GM06990 (cell line): Measurements from ENCODE around the gene THBS2.

ENCODE experiments used
- DNase-seq: peaks from one replicate; pipeline ENCODE4 v3.0.0-alpha.2; 2011; ENCODE audit not compliant: insufficient read length; ENCODE audit errors: extremely low read depth
- H3K27me3 ChIP-seq: replicated peaks from 2 replicates; pipeline ENCODE4 v1.6.0; 2011; ENCODE audit warnings: low read length; ENCODE audit not compliant: control insufficient read depth, insufficient read depth
- H3K36me3 ChIP-seq: 2 replicates; pipeline ENCODE4 v1.5.1; 2011; ENCODE audit warnings: low read length; ENCODE audit not compliant: control insufficient read depth, insufficient read depth
- H3K4me3 ChIP-seq: replicated peaks from 2 replicates; pipeline ENCODE4 v1.5.1; 2011; ENCODE audit warnings: low read depth, mild to moderate bottlenecking, control low read depth, low read length
- CTCF ChIP-seq: IDR thresholded peaks from 2 replicates; pipeline ENCODE4 v1.5.1; 2011; ENCODE audit warnings: low read length, control low read depth, mild to moderate bottlenecking, inconsistent platforms; ENCODE audit not compliant: insufficient read depth, poor library complexity, severe bottlenecking

Gene THBS2

GRCh38 chr6:169188051-169188470 is 65.6 kb downstream of the THBS2 start:
- H3K36me3 ChIP-seq = no peaks in the 10 kb centered on the region
- H3K4me3 ChIP-seq = no peak overlapping the region
- DNase-seq = no peak
- no peaks in the 10 kb centered on the region for H3K27me3 ChIP-seq
- no peak for TF ChIP-seq CTCF

GRCh38 chr6:169186496-169187169 is 67.0 kb downstream of the THBS2 start:
- Histone ChIP-seq H3K4me3 (no peak overlapping the region), H3K27me3 (no peaks in the 10 kb centered on the region), H3K36me3 (no peaks in the 10 kb centered on the region)
- no peak for TF ChIP-seq CTCF
- DNase-seq = no peak

- TF ChIP-seq CTCF = no peak
- Histone ChIP-seq H3K36me3 (no peaks in the 10 kb centered on the region), H3K4me3 (no peak overlapping the region), H3K27me3 (no peaks in the 10 kb centered on the region)
- DNase-seq = no peak
Measured at GRCh38 chr6:169185692-169186485, 67.8 kb downstream of the THBS2 start.

- Histone ChIP-seq H3K27me3 (no peaks in the 10 kb centered on the region), H3K36me3 (no peaks in the 10 kb centered on the region), H3K4me3 (no peak overlapping the region)
- no peak for TF ChIP-seq CTCF
- DNase-seq = no peak
Measured at GRCh38 chr6:169185011-169185521, 68.6 kb downstream of the THBS2 start.

- TF ChIP-seq CTCF = no peak
- Histone ChIP-seq H3K36me3 (no peaks in the 10 kb centered on the region), H3K4me3 (no peak overlapping the region), H3K27me3 (no peaks in the 10 kb centered on the region)
- no peak for DNase-seq
Measured at GRCh38 chr6:169184419-169184818, 69.2 kb downstream of the THBS2 start.
